Dermis blood vessel endothelial cell (primary cell): ENCODE measurements around the gene PPT2. TPM values are rescaled to one million over a fixed set of nuclear protein-coding genes. Genes with fewer than 3 reads are reported as not detected.
A peak's percentile ranks its signal among the peaks of the same experiment; 100 is the strongest.
"Not testable (repeated sequence)": the region's sequence is repeated elsewhere in the genome, so short reads cannot be mapped to it uniquely, and the experiment has no call there.

ENCODE experiments used
- DNase-seq: peaks from one replicate; pipeline ENCODE4 v3.0.0; 2010
- total RNA-seq: library from RNA; depleted of rRNA; stranded (reverse); fragments of >200 nt; gene quantifications from 2 replicates; pipeline ENCODE4 v1.2.3, GENCODE V29; 2014

PPT2 gene
- total RNA-seq, 1 donor from 2014 or later, result 82.5 TPM

- DNase-seq, result peak; percentile 100
Measured at GRCh38 chr6:32127717-32128592, 26.0 kb upstream of the PPT2 start, which contains the start of gene ATF6B. Gene ATF6B (minus strand): TSS chr6:32128246. CDS start chr6:32128207, 39 bp downstream.

- no peak for DNase-seq
Measured at GRCh38 chr6:32128751-32129296, 25.1 kb upstream of the PPT2 start.

GRCh38 chr6:32129297-32130088, 24.4 kb upstream of the PPT2 start:
- DNase-seq, result no peak

GRCh38 chr6:32131439-32131948, 22.4 kb upstream of the PPT2 start:
- DNase-seq, result no peak

- no peak for DNase-seq
Measured at GRCh38 chr6:32132110-32132509, 21.8 kb upstream of the PPT2 start.

- no peak for DNase-seq
Measured at GRCh38 chr6:32133786-32134185, 20.2 kb upstream of the PPT2 start.

GRCh38 chr6:32137454-32137853, 16.5 kb upstream of the PPT2 start:
- no peak for DNase-seq

- DNase-seq, result no peak
Measured at GRCh38 chr6:32139590-32139989, 14.4 kb upstream of the PPT2 start.

- no peak for DNase-seq
Measured at GRCh38 chr6:32140420-32141046, 13.4 kb upstream of the PPT2 start.

- DNase-seq, result not testable (repeated sequence)
Measured at GRCh38 chr6:32144238-32144637, 9.7 kb upstream of the PPT2 start.

- DNase-seq, result no peak
Measured at GRCh38 chr6:32146287-32146686, 7.7 kb upstream of the PPT2 start.

GRCh38 chr6:32146687-32147086, 7.3 kb upstream of the PPT2 start:
- DNase-seq, result no peak

GRCh38 chr6:32147401-32148132, 6.4 kb upstream of the PPT2 start:
- no peak for DNase-seq

- peak; percentile 53 for DNase-seq
Measured at GRCh38 chr6:32148289-32149091, 5.5 kb upstream of the PPT2 start.

GRCh38 chr6:32149092-32149755, 4.7 kb upstream of the PPT2 start:
- DNase-seq, result no peak

- no peak for DNase-seq
Measured at GRCh38 chr6:32149932-32150870, 3.7 kb upstream of the PPT2 start.

GRCh38 chr6:32151181-32151862, 2.6 kb upstream of the PPT2 start:
- DNase-seq, result no peak
